ENCODE data around the gene SH3BP5. TPM values are rescaled to one million over a fixed set of nuclear protein-coding genes. Genes with fewer than 3 reads are reported as not detected.

Gene SH3BP5
- total RNA-seq, 2 donors from 2014 or later: 13.3 to 71.6 TPM

- 70% methylated on average over 3 of the region's 3 CpGs for WGBS
- no peaks in the 10 kb centered on the region for H3K4me1 ChIP-seq (replicated peaks)
- no peak for TF ChIP-seq POLR2A (IDR thresholded peaks at IDR 0.05)
- no peak for TF ChIP-seq CTCF (IDR thresholded peaks at IDR 0.05)
- TF ChIP-seq POLR2AphosphoS5 (IDR thresholded peaks at IDR 0.05): no peak
- no peaks in the 10 kb centered on the region for H3K36me3 ChIP-seq
- no peak for DNase-seq (ENCODE audit: low spot score)
- H3K27me3 ChIP-seq (replicated peaks; ENCODE audit: insufficient read depth): no peaks in the 10 kb centered on the region
- H3K4me3 ChIP-seq: no peak overlapping the region
- intact Hi-C loops (cut with DNase I): no loop called here
- H3K27ac ChIP-seq: no peak overlapping the region
- no peaks in the 10 kb centered on the region for H3K9me3 ChIP-seq
These were observed 7.4 kb upstream of the SH3BP5 start for GRCh38 chr3:15339786-15340215.

GRCh38 chr3:15339001-15339400, 6.6 kb upstream of the SH3BP5 start:
- WGBS: 80% methylated on average over 2 of the region's 2 CpGs
- no peak overlapping the region for H3K4me3 ChIP-seq
- intact Hi-C loops (cut with DNase I): no loop called here

GRCh38 chr3:15337963-15338362, 5.6 kb upstream of the SH3BP5 start:
- H3K9me3 ChIP-seq: no peaks in the 10 kb centered on the region
- WGBS: 96% methylated on average over 1 of the region's 1 CpG
- DNase-seq (ENCODE audit: low spot score): no peak
- no peak for TF ChIP-seq POLR2A (IDR thresholded peaks at IDR 0.05)
- no peak for TF ChIP-seq POLR2AphosphoS5 (IDR thresholded peaks at IDR 0.05)
- TF ChIP-seq CTCF (IDR thresholded peaks at IDR 0.05): no peak
- intact Hi-C loops (cut with DNase I): no loop called here
- H3K4me3 ChIP-seq: no peak overlapping the region
- no peaks in the 10 kb centered on the region for H3K36me3 ChIP-seq
- H3K4me1 ChIP-seq (replicated peaks): no peaks in the 10 kb centered on the region
- no peak overlapping the region for H3K27ac ChIP-seq
- H3K27me3 ChIP-seq (replicated peaks; ENCODE audit: insufficient read depth): no peaks in the 10 kb centered on the region

More at GRCh38 chr3:15339001-15339400, 6.6 kb upstream of the SH3BP5 start:
- DNase-seq (ENCODE audit: low spot score): no peak
- no peaks in the 10 kb centered on the region for H3K36me3 ChIP-seq
- no peaks in the 10 kb centered on the region for H3K27me3 ChIP-seq (replicated peaks; ENCODE audit: insufficient read depth)
- no peaks in the 10 kb centered on the region for H3K4me1 ChIP-seq (replicated peaks)
- no peaks in the 10 kb centered on the region for H3K9me3 ChIP-seq
- no peak for TF ChIP-seq POLR2A (IDR thresholded peaks at IDR 0.05)
- no peak for TF ChIP-seq CTCF (IDR thresholded peaks at IDR 0.05)
- TF ChIP-seq POLR2AphosphoS5 (IDR thresholded peaks at IDR 0.05): no peak
- no peak overlapping the region for H3K27ac ChIP-seq

GRCh38 chr3:15336057-15336456, 3.7 kb upstream of the SH3BP5 start:
- WGBS: 93% methylated on average over 7 of the region's 7 CpGs

More at GRCh38 chr3:15336057-15336456, 3.7 kb upstream of the SH3BP5 start:
- H3K4me3 ChIP-seq: no peak overlapping the region
- no peaks in the 10 kb centered on the region for H3K4me1 ChIP-seq (replicated peaks)
- no peak overlapping the region for H3K27ac ChIP-seq
- H3K9me3 ChIP-seq: no peaks in the 10 kb centered on the region
- intact Hi-C loops (cut with DNase I): no loop called here
- TF ChIP-seq POLR2A (IDR thresholded peaks at IDR 0.05): no peak
- TF ChIP-seq POLR2AphosphoS5 (IDR thresholded peaks at IDR 0.05): no peak
- no peak for TF ChIP-seq CTCF (IDR thresholded peaks at IDR 0.05)
- H3K27me3 ChIP-seq (replicated peaks; ENCODE audit: insufficient read depth): no peaks in the 10 kb centered on the region
- H3K36me3 ChIP-seq: no peaks in the 10 kb centered on the region
- DNase-seq (ENCODE audit: low spot score): no peak
